Fibroblast of upper back skin (primary cell): ENCODE results near the gene CCN5.
"Not testable (repeated sequence)": the region's sequence is repeated elsewhere in the genome, so short reads cannot be mapped to it uniquely, and the experiment has no call there.

Experiments used
- DNase-seq: peaks from one replicate; pipeline ENCODE4 v3.0.0-alpha.2; 2013

CCN5 gene

DNA sequence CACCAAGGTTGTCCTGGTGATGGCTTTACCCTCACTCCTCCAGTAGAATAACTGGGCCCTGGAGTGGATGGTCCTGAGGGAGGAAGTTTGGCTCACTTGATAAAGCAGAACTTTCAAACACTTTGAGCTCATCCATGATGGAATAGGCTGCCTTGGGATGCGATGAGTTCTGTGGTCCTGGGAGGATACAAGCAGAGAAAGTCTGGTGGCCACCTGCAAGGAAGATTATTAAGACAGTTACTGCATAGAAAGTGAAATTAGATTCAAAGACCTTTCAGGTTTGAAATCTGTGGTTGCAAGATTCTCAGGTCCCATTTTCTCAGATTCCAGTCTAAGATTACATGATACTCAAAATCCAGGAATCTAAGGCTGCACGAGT is 19.9 kb upstream of the CCN5 start:
- no peak for DNase-seq

DNA sequence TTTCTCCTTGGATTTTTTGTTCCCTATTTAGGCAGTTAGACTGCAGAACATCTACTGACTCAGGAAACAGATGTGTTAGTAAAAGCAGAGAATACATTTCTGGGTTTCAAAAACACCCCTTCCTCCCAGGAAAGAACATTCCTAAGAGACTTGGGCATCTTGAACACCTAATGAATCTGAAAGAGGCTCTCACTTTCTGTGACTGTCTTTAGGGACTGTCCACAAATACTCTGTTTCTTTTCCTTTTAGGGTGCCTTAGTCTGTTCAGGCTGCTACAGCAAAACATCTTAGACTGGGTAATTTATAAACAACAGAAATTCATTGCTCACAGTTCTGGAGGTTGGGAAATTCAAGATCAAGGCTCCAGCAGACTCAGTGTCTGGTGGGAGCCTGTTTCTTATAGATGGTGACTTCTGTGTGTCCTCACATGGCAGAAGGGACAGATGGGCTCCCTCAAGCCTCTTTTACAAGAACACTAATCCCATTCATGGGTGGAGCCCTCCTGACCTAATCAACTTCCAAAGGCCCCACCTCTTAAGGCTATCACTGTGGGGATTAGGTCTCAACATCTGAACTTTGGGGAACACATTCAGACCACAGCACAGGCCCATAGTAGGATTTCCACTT is 19.4 kb upstream of the CCN5 start:
- peak; percentile 78 for DNase-seq

DNA sequence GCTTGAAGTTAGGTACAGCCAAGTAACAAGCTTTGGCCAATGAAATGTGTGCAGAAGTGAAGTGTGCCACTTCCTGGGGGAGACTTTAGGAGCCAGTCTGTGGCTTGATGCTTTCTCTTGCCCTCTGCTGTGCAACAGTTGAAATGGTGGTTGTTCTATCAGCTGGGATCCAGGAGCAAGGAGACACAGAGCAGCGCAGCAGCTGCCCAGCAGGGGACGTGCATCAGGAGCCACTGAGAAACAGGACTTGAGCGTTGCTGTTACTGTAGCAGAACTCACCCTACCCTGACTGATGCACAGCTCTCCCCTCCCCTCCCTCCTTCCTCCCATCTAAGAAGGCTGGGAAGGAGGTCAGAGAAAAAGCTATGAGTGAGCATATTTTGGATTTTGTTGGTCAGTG is 18.9 kb upstream of the CCN5 start:
- no peak for DNase-seq

DNA sequence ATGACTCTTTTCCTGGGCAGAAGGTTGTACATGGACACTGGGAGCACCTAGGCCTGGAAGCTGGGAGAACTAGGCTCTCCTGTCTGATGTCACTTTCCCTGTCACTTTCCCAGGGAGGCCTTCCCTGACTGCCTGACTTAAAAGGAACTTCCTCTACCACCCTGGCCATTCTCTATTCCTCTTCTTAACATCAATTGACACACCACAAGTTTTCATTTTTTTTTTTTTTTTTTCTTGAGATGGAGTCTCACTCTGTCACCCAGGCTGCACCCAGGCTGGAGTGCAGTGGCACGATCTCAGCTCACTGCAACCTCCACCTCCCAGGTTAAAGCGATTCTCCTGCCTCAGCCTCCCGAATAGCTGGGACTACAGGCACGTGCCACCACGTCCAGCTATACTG is 18.1 kb upstream of the CCN5 start:
- DNase-seq: not testable (repeated sequence)

DNA sequence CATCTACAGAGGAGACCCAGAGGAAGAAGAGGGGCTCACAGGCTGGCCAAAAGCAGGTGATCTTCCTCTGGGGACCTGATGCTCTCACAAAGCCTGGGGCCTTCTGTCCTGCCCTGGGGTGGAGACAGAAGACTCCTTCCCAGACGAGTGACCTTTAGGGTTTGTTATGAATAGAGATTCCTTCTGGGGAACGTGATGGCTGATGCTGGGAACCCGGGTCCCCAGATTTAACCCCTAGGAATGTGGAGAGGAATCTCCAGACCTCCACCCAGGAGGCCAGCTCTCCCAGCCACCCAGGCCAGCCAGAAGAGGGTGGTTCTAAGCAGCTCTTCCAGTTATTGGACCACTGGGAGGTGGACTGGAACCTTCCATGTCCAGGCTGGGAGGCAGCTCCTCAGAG is 16.8 kb upstream of the CCN5 start:
- no peak for DNase-seq

DNA sequence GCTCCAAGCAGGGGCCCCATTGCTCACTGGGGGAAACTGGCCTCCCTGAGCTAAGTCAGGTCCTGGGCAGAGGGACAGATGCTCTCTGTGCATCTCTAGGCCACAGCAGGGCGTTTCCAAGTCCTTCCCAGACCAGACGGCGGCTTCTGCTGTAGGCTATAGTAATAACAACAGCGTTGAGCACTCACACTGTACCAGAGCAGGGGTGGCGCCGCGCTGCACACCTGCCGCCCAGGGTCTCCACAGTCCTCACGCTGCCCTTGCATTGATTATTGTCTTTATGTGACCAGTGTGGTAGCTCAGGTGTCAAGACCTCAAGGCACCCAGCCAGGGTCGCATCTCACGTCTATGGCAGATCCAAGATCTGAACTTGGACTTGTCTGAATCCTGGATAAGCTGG is 14.9 kb upstream of the CCN5 start:
- no peak for DNase-seq

DNA sequence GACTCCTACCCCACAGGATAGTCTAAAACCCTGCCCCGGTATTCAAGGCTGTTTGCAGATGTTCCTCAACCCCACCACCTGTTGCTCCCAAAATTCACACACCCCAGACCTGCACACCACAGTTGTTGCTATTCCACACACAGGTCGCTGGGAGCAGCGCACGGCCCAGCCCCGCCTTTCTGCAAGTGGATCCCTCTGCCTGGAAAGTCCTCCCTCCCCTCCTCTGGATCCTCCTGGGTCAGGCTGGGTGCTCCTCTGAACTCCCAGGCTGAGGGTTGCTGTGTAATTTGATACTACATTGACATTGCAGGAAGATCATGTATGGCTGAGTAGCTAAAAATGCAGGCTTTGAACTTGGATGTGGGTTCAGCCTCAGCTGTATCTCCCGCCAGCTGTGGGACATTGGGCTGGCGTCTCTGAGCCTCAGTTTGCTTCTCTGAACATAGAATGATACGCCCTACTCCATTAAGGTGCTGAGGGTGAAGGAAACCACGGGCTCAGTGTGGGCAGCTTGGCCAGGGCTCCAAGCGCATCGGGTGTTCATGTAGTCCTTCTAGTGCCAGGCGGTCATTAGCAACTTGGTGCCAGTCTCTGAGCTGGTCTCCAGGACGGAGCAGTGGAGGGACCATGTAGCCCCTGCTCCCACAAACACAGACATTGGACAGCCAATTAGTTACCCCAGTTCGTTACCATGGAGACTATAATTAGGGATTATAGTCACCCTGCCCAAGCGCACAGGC is 13.9 kb upstream of the CCN5 start:
- peak; percentile 47 for DNase-seq

DNA sequence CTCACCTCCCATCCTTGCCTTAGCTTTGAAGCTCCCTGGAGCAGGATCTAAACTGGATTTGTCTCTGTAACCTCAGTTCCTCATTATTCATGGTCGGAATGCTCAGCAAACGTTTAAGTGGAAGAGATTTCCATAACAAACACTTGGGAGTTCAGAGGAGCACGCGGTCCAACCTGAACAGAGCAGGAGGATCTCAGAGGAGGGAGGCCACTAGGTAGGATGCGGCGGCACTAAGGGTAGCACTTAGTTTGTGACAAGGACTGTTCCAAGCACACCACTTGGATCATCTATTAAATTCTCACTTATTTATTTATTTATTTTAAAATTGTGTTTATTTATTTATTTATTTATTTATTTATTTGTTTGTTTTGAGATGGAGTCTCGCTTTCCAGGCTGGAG is 13.3 kb upstream of the CCN5 start:
- no peak for DNase-seq

DNA sequence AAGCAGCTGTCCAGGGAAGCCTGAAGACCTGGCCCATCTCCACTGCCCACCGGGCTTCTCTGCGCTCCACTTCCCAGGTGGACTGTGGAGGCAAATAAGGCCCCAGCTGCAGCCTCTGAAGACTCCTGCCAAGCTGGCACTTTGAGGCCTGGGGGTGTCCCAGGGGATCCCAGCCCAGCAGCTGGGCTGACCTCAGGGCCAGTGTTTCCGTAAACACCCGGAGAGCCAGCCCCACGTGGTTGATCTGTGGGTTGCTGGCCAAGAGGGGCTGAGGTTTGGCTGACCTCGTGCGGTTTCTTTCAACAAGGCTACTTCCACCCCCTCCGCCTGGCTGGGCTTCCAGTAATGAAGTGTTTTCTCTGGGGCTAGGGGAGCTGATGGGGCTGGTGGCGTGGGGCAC is 12.4 kb upstream of the CCN5 start:
- peak; percentile 91 for DNase-seq

DNA sequence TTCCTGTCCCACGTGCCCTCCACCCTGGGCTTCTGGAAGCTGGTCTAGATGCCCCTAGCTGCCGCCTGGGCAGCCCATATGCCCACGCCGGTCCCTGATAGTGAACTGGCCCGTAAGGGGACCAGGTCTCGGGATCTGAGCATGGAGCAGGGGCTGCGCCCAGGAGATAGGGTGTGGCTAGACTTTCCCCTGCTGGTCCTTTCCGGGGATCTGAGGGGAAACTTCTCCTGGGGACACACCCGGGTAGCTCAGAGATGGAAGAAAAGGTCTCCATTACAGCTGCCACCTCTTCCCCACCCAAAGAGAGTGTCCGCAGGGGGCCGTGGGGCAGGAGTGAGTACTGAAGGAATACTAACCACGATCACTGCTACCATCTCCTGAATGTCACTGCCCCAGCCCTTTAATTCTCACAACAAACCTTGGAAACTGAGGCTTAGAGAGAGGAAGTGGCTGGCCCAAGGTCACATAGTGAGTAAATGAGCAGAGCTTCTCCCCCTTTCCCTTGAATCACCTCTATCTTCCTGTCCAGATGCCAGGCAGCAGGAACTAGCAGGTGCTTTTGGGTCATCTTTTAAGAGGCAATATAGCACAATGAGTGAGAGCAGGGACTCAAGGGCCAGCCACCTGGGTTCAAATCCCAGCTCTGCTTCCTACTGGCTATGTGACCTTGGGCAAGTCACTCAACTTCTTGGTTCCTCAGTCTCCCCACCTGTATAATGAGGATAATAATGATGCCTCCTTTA is 11.8 kb upstream of the CCN5 start:
- no peak for DNase-seq

DNA sequence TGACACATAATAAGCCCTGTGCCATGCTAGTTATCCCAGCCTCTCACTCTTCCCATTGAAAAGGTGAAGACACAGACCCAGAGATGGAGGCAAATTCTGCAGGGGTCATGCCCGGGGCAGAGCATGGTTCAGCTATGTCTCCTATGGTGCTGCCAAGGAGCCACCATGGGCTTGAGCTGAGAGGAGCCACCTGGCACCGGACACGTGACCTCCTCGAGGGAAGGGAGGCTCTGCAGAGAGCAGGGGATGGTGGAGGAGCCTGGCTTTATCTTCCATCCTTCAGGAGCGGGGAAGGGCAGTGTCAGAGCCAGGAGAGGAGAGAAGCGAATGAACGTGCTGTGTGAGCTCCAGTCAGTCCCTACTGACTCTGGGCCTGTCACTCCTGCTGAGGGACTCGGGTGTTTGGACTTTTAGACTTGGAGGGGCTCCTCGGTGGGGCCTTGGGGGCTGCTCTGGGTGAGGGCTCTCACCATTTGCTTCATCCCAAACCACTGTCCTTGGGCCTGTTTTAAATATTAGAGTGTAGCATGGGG is 11.1 kb upstream of the CCN5 start:
- DNase-seq: no peak

DNA sequence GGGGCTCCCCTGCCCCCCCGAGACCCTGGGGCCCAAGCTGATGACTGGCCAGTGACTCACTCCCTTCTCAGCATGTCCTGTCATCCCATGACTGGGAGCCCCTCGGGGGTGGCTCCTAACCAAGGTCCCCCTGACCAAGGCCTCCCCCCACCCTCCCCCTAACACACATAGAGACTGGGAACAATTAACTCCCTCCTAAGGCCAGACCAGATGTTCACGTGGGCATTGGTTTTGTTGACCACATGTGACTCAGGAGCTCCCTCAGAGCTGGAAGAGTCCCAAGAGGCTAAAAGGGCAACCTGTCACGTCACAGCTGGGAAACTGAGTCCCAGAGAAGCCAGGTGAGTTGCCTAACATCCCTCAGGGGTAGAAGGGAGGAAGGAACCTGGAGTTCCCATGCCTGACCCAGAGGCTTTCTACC is 10.6 kb upstream of the CCN5 start:
- peak; percentile 85 for DNase-seq

DNA sequence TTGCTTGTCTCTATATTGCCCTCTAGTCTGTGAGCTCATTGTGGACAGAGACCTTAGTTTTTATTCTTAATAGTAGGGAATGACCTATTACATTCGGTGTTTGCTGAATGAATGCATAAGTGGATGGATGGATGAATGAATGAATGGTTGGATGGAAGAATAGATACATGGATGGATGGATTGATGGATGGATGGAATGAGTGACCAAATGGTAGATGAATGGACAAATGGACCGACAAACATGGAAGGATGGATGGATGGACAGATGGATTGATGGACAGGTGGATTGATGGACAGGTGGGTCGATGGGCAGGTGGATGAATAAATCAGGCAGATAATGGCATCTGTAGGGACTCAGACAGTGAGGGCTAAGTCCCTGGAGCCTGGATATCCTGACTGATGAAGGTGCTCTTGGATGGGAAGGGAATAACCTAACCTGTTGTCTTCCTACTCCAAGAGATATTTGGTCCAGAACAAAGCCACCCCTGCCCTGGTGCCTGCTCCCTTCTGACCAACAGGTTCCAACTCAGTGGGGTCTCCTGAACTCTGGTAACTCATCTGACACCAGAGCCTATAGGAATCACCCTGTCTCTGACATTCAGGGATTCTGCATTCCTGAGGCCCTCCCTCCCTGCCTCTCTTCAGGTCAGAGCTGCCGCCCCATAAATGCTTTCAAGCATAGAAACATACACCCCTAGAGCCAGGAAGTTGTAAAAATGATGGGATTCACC is 9.6 kb upstream of the CCN5 start:
- DNase-seq: no peak

DNA sequence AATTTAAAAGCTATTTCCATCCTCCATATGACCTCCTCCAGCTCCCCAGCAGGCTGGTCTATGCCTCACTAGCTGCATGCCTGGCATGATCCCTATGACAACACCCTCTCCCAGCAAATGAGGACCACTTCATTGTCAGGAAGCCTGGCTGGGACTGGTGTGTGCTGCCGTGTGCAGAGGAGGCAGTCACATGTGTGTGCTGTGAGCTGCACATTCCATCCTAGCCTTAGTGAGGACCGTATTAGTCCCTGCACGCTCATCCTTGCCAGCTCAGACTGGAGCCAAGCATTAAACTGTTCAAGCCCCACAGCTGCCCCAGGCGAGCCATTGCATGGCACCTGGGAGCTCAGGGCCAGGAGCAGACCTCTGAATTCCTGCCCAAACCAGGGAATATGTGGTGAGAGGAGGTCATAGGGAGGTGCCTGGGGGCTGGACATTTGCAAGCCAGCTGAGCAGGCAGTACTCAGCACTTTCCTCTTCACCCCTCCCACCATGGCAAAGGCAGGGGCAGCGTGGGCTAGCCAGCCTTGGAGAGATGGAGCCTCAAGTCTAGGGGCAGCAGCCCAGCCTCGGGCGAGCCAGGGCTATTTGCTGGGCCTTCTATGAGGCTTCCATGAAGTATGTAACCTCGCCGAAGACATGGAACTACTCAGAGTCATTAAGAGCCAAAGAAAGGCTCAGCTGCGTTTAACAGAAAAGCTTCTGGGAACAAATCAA is 8.7 kb upstream of the CCN5 start:
- peak; percentile 77 for DNase-seq

DNA sequence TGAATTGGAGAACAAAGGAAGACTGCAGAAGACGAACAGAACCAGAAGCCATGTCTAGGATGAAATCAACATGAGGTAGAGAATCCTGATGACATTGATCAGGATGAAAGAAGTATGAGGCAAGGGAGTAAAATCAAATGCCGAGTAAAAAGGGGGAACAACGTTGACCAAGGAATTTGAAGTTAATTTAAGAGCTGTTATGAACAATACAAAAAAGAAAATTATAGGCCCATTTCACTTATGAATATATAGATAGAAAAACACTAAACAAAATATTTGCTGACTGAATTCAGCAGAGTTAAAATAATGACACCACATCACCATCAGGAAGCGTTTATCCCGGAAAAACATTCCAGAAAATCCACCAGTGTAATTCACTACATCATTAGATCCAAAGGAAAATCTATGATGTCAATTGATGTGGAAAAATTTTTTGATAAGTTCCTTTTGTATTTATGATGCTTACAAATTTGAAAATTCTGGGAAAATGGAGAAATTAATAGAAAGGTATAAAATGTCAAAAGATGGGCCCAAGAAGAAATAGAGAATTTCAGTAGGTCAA is 8.1 kb upstream of the CCN5 start:
- DNase-seq: no peak

DNA sequence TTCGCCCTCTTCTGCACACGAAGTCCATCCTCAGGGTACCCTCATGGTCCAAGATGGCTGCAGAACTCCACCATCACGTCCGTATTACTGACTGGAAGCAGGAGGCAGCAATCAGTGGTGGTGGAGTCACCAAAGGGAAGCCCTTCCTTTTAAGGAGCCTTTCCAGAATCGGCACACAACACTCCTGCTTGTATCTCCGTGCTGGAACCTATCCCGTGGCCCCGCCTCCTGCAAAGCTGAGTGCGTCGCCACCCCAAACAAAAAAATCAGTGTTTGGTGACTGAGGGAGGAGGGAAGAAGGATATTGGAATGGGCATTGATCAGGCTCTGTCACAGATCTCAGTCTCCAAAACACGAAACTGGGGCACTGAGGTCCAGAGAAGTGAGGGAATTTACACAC is 5.8 kb upstream of the CCN5 start:
- DNase-seq: no peak

DNA sequence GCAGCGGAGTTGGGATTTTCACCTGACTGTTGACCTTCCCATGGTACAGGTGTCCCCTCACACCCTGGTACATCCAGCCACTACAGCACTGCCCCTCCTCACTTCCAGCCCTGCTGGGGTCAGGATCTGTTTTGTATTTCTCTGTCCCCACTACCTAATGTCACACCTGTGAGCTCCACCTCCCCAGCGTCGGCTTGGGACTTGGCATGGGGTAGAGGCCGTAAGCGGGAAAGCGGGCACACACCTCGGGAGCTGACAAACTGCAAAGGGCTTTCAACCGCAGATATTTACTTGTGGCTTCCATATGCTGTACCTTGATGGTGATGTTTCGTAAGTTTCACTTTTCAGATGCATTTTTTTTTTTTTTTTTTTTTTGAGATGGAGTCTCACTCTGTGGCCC is 5.4 kb upstream of the CCN5 start:
- DNase-seq: no peak

DNA sequence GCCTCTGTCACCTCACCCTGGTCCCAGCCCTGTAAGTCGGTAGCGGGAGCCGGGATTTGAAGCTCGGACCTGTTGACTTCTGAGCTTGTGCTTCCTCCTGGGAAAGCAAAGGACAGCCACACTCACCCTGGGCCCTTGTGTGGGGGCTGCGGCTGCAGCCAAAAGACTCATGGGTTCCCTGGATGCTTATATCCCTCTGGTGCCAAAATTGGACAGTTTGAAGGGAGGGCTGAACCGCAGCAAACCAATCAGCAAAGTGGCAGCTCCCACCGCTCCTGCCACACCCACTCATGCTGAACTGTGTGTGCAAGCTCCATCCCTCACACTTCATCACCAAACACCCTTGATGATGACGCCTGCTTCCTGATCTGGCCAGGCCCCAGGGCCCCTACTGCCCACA is 3.9 kb upstream of the CCN5 start:
- DNase-seq: no peak

DNA sequence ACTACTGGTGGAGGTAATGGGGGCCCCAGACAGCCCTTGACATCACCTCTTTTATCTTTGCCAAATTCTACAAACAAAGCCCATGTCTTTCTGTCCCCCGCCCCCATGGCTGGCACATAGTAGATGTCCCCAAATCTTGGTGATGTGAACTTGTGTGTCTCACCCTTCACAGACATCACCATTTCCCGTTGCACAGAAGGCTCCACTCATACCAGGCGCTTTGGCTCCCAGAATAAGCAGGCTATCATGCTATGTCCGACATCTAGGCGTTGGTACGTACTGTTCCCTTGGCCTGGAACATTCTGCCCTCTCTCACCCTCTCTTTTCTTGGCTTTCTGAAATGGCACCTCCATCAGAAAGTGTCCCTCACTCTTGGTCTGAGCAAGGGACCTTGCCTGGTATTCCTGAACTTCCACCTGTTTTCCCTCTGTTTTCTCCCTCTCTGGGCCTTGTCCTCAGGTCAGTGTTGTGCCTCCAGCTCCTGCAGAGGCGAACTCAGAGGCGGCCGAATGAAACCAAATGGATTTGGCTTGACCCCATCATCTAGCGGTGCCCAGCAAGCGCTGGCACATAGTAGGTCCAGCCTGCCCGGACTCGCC is 968 bp upstream of the CCN5 start:
- no peak for DNase-seq

DNA sequence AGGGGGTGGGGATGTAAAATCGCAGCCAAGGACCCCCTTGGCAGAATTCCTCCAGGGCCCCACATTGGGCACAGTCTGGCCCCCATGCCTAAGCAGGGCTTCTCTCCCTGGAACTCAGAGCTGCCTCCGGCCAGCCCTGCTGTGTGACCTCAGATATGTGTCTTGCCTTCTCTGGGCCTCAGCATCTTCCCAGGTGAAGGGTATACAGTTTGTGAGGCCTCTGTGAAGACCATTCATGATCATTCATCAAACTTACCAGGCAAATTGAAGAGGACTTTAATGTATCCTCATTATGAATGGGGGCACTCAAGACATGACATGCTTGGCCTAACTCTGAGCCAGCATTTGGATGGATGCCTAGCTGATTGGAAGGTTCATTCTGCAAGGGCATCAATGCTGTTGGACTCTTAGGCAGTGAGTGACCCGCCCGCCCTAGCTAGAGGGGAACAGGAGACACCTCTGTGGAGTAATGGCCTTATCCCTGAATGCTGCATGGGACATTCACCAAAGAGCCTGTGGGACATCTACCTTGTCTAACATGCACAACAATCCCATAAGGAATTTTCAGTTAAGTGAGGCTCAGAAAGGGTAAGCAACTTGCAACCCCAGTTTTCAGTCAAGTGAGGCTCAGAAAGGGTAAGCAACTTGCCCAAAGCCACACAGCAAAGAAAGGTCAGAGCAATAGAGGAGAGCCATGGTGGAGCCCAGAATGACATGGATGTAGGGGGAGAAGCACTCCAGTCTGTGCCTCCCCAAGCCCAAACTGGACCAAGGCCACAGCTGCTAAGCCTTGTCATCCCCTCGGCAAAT is 535 bp downstream of the CCN5 start:
- no peak for DNase-seq
